PC-3 (cell line): ENCODE measurements around the gene AMN. TPM values are rescaled to one million over a fixed set of nuclear protein-coding genes. Genes with fewer than 3 reads are reported as not detected.

Source experiments
- ATAC-seq: fragments of 200-7000 bp; cut with Tn5 transposase; 2 replicates; pipeline ENCODE4 v1.9.1; 2020; ENCODE audit warnings: mild to moderate bottlenecking, moderate library complexity
- BruUV-seq: library from RNA; stranded (reverse); fragments of 400-500 nt; replicated peaks from 2 replicates; lab custom pipeline; 2021; lab: Mats Ljungman, UMichigan
- CTCF ChIA-PET: fragments of 300-600 bp; sonication (Branson Sonifier 250); formaldehyde crosslinking; loops from one replicate; lab custom pipeline; 2022; ENCODE audit warnings: antibody characterized with exemption; lab: Charles Lee
- POLR2A ChIA-PET: fragments of 300-600 bp; sonication (Branson Sonifier 250); formaldehyde crosslinking; loops from one replicate; lab custom pipeline; 2022; ENCODE audit warnings: antibody characterized with exemption; ENCODE audit not compliant: unreplicated experiment; lab: Charles Lee
- DNase-seq: peaks from one replicate; pipeline ENCODE4 v3.0.0-alpha.2; 2015
- H2AFZ ChIP-seq: fragments of 300-600 bp; sonication (generic); 2 replicates; pipeline ENCODE4 v1.6.0; 2016; ENCODE audit warnings: antibody characterized with exemption, low read length
- H3F3A ChIP-seq: fragments of 300-600 bp; sonication (generic); one replicate; pipeline ENCODE4 v1.6.0; 2017; ENCODE audit warnings: antibody characterized with exemption, low read length, control low read depth, mild to moderate bottlenecking; ENCODE audit not compliant: unreplicated experiment
- H3K27ac ChIP-seq: fragments of 300-600 bp; sonication (generic); 2 replicates; pipeline ENCODE4 v1.5.1; 2016; ENCODE audit warnings: mild to moderate bottlenecking, low read length
- H3K27me3 ChIP-seq: fragments of 300-600 bp; sonication (generic); 2 replicates; pipeline ENCODE4 v1.6.1; 2016; ENCODE audit warnings: low read length, mixed read lengths
- H3K36me3 ChIP-seq: fragments of 300-600 bp; sonication (generic); 2 replicates; pipeline ENCODE4 v1.6.1; 2016; ENCODE audit warnings: low read depth, mixed run types, low read length, mixed read lengths
- H3K4me1 ChIP-seq: fragments of 300-600 bp; sonication (generic); 2 replicates; pipeline ENCODE4 v1.5.1; 2016; ENCODE audit warnings: low read length; ENCODE audit not compliant: insufficient read depth
- H3K4me2 ChIP-seq: fragments of 300-600 bp; sonication (generic); 2 replicates; pipeline ENCODE4 v1.6.0; 2016; ENCODE audit warnings: low read length
- H3K4me3 ChIP-seq: fragments of 300-600 bp; sonication (generic); 2 replicates; pipeline ENCODE4 v1.5.1; 2016; ENCODE audit warnings: mild to moderate bottlenecking, low read length, mixed read lengths
- H3K79me2 ChIP-seq: fragments of 300-600 bp; sonication (generic); 2 replicates; pipeline ENCODE4 v1.6.1; 2017; ENCODE audit warnings: low read length, mixed read lengths
- H3K9ac ChIP-seq: fragments of 300-600 bp; sonication (generic); 2 replicates; pipeline ENCODE4 v1.6.0; 2016; ENCODE audit warnings: mild to moderate bottlenecking, low read length
- H3K9me2 ChIP-seq: fragments of 300-600 bp; sonication (generic); replicated peaks from 2 replicates; pipeline ENCODE4 v1.6.1; 2016; ENCODE audit warnings: mixed run types, low read length, mixed read lengths
- H3K9me3 ChIP-seq: fragments of 300-600 bp; sonication (generic); 2 replicates; pipeline ENCODE4 v1.6.1; 2016; ENCODE audit warnings: low read length, mixed read lengths
- H4K20me1 ChIP-seq: fragments of 300-600 bp; sonication (generic); 2 replicates; pipeline ENCODE4 v1.6.1; 2016; ENCODE audit warnings: low read length, mixed read lengths
- EZH2 ChIP-seq: fragments of 300-600 bp; sonication (generic); IDR thresholded peaks from one replicate; pipeline ENCODE4 v1.6.1; 2017; ENCODE audit warnings: antibody characterized with exemption, mild to moderate bottlenecking, low read length; ENCODE audit not compliant: unreplicated experiment
- EZH2phosphoT487 ChIP-seq: fragments of 300-600 bp; sonication (generic); IDR thresholded peaks from 2 replicates; pipeline ENCODE4 v1.6.1; 2018; ENCODE audit warnings: mild to moderate bottlenecking, antibody characterized with exemption, low read length, borderline replicate concordance
- intact Hi-C: fragments of 100-400 bp; cut with micrococcal nuclease; formaldehyde crosslinking; loops from 2 replicates; pipeline ENCODE4 v1.9.0; 2023
- total RNA-seq: library from RNA; depleted of rRNA; stranded (reverse); fragments of >200 nt; gene quantifications from 2 replicates; pipeline ENCODE4 v1.2.3, GENCODE V29; 2014
- TF ChIP-seq, protein P1 (sequence below): fragments of 300-600 bp; sonication (generic); conservative IDR thresholded peaks from 2 replicates; pipeline ENCODE4 v1.5.1; 2017; ENCODE audit warnings: antibody characterized with exemption, low read depth, mild to moderate bottlenecking, low read length

Gene AMN
- total RNA-seq, 1 experiment from 2014 or later = not detected

DNA sequence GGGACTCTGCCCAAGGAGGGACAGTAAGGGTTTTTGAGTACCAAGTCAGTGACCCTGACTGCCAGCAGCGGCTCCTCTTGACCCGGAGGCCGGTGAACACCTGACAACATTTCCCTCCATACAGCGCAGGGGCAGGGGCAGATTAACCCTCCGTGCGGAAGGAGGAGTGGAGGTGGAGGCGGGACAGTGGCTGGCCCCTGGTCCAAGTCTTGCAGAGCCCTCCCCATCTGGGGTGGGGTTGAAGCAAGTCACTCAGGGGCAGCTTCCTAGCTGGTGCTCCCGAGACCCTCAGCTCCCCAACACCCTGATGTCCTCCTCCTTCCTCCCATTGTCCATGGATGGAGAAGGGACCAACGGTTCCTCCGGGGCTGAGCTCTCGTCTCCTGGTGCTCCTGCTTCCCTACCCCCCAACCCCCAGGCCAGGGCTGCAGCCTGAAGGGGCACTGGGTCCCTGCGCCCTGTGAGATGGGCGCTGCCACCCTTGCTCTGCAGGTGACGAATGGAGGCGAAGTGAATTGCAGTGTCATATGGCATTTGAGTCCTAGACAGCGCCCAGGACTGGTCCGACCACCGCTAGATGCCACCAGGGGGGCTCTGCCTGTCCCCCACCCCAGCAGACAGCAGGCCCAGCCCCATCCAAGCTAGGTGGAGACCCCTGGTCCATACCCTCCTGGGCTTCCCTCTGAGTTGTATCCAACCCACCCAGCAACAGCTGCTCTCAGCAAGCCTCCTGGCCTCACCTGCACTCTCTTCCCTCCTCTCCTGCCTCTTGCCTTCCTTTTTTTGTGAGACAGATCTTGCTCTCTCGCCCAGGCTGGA lies 7.0 kb upstream of the AMN start:
- no peaks in the 10 kb centered on the region for H4K20me1 ChIP-seq
- no peaks in the 10 kb centered on the region for H3K27me3 ChIP-seq
- no peaks in the 10 kb centered on the region for H3K4me1 ChIP-seq
- no peaks in the 10 kb centered on the region for H3F3A ChIP-seq
- no peak overlapping the region for H3K4me3 ChIP-seq
- 0 out of 2 replicates have a peak, but pooled peaks cover 3% of the 10 kb centered on the region for H3K9me3 ChIP-seq
- H3K9me2 ChIP-seq = no peaks in the 10 kb centered on the region
- DNase-seq (no peak), ATAC-seq (no peak)
- no TSS peak for BruUV-seq
- no peak overlapping the region for H3K9ac ChIP-seq
- H3K4me2 ChIP-seq = no peak overlapping the region
- no peaks in the 10 kb centered on the region for H3K79me2 ChIP-seq
- ChIA-PET POLR2A (no interaction called here), CTCF (no interaction called here)
- no peak overlapping the region for H2AFZ ChIP-seq
- intact Hi-C loops = loop anchor here (10.0 kb wide), 1 partner anchor 141 kb away; the partner anchor contains the start of gene TRAF3
- H3K36me3 ChIP-seq = no peaks in the 10 kb centered on the region
- H3K27ac ChIP-seq = no peak overlapping the region
- no peak for TF ChIP-seq EZH2phosphoT487
- TF ChIP-seq, protein P1, sequence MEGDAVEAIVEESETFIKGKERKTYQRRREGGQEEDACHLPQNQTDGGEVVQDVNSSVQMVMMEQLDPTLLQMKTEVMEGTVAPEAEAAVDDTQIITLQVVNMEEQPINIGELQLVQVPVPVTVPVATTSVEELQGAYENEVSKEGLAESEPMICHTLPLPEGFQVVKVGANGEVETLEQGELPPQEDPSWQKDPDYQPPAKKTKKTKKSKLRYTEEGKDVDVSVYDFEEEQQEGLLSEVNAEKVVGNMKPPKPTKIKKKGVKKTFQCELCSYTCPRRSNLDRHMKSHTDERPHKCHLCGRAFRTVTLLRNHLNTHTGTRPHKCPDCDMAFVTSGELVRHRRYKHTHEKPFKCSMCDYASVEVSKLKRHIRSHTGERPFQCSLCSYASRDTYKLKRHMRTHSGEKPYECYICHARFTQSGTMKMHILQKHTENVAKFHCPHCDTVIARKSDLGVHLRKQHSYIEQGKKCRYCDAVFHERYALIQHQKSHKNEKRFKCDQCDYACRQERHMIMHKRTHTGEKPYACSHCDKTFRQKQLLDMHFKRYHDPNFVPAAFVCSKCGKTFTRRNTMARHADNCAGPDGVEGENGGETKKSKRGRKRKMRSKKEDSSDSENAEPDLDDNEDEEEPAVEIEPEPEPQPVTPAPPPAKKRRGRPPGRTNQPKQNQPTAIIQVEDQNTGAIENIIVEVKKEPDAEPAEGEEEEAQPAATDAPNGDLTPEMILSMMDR = no peak
- no peak for TF ChIP-seq EZH2

DNA sequence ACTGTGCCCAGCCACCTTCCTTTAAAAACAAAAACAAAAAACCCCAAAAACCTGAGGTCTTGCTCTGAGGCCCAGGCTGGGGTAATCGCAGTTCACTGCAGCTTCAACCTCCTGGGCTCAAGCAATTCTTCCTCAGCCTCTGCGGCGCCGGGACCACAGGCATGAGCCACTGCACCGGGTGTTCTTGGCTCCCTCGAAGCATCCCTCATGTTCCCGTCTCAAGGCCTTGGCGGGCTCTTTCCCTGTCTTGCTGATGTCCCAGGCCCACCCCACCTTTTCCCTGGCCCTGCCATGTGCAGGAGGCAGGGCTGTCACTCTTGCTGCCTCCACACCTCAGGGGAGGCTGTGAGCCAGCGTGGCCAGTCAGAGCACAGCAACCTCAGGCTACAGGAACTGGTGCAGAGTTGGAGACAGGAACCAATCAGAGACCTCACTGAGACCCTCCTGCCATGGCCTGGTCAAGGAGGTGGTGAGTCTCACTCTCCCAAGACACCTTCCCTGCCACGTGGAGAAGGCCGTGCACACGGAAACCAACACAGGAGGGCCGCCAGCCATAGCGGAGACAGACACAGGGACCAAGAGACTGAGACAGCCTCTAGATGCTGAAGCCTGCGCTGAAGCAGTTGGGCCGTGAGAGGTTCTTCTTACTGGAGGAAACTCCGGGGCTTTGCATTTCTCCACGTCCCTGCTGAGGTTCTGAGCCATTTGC lies 6.0 kb upstream of the AMN start:
- no peaks in the 10 kb centered on the region for H3K79me2 ChIP-seq
- no peaks in the 10 kb centered on the region for H3K27me3 ChIP-seq
- no peaks in the 10 kb centered on the region for H3F3A ChIP-seq
- H3K27ac ChIP-seq = no peak overlapping the region
- H3K4me2 ChIP-seq = no peak overlapping the region
- no peak overlapping the region for H3K9ac ChIP-seq
- ChIA-PET CTCF (no interaction called here), POLR2A (no interaction called here)
- no peaks in the 10 kb centered on the region for H4K20me1 ChIP-seq
- H3K4me3 ChIP-seq = no peak overlapping the region
- DNase-seq (no peak), ATAC-seq (no peak)
- no peak overlapping the region for H2AFZ ChIP-seq
- H3K9me3 ChIP-seq = 0 out of 2 replicates have a peak, but pooled peaks cover 5% of the 10 kb centered on the region
- no peaks in the 10 kb centered on the region for H3K9me2 ChIP-seq
- intact Hi-C loops = loop anchor here (10.0 kb wide), 1 partner anchor 142 kb away; the partner anchor contains the start of gene TRAF3
- BruUV-seq = no TSS peak
- no peak for TF ChIP-seq EZH2
- TF ChIP-seq EZH2phosphoT487 = no peak
- TF ChIP-seq, protein P1 = no peak
- no peaks in the 10 kb centered on the region for H3K4me1 ChIP-seq
- no peaks in the 10 kb centered on the region for H3K36me3 ChIP-seq
